ENCODE data around the gene MOSMO.
A peak's percentile ranks its signal among the peaks of the same experiment; 100 is the strongest.

The MOSMO gene

DNA sequence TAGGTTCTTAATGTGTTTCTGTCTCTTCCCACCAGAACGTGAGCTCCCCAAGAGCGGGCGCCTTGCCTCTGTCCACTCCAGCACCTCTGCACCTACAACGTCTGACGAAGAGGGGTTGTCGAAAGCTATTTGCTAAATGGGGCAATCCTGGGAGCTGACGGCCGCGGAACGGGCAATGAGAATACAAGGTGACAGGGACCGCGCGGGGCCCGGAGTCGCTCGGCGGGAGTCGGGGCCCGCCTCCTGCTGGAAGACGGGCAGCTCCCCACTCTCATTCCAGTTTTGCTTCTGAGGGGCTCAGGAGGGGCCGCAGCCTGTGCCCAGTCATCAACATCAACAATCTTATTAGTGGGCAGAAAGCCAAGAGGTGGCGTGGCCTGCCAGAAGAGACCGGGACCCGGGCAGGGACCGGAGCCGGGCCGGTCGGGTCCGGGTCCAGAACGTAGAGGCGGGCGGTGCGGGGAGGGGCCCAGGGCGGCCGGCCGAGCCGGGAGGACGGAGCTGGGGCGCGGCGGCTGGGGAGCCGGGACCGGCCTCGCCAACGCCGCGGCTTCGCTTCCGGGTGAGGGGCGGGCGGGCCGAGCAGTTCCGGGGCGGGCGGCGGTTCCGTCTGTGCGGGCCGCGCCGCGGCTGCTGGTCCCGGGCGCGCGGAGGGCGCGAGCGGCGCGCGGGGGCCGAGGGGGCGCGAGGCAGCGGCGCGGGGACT is at the start of gene MOSMO:
MOSMO (plus strand) TSS at position 603 of the 706 bp plus-strand sequence. CDS start 191 bp downstream, outside the sequence.
- DNase-seq: peak in 48 of 51 donors; percentile 10 to 86 (median 63)

DNA sequence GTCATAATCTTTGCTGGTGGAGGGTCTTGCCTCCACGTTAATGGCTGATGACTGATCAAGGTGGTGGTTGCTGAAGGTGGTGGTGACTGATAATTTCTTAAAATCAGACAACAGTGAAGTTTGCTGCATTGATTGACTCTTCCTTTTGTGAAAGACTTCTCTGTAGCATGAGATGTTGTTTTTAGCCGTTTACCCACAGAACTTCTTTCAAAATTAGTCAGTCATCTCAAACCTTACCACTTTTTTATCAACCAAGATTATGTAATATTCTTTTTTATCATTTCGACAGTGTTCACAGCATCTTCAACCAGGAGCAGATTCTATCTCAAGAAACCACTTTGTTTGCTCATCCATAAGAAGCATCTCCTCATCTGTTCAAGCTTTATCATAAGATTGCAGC is 48.9 kb upstream of the MOSMO start:
- DNase-seq: no peak

DNA sequence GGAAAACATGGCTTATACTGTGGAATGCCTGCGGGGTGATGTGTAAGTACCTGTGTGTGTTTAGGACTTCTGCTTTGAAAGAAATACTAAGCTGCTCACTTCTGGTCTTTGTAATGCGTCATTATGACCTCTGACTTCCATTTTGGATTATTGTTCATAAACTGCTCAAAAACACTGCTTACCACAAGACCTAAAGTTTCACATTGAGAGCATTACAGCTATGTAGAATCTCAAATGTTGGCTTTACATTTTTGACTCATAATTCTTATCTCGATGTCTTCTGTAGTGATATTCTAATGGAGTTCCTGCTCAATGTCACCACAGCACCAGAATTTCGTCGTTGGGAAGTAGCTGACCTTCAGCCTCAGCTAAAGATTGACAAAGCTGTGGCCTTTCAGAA is 45.4 kb upstream of the MOSMO start:
- no peak for DNase-seq

DNA sequence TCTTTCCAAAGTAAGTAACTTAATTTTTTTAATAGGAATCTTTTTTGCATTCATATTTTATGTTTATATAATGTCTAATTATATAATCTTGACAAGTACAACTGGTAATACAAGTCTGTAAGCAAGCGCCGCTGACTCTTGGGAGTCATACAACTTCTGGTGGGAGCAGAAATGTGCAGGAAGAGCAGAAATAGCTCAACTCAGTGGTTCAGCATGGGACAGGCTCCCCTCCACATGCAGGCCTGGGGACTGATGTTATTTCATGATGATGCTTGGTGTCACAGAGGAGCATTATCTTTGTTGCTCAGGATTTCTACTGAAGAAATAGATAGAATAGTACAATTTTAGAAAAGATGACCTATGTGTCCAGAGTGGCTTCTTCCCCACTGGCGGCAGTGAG is 44.0 kb upstream of the MOSMO start:
- no peak for DNase-seq

DNA sequence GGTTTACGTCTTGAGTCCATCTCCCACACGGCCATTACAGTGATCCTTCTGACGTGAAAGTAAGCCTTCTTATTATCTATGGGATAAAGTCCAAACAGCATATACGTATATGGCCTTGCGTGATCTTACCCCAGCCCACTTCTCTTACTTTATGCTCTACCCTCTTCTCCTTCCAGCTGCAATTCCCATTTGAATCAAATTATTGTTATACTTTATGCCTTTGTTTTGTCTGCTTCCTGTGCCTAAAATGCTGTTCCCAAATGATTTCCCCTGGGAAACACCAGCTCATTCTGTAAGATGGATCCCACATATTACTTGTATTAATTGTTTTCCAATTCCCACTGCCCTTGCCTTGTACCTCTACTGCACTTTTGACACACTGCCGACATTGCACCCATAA is 43.6 kb upstream of the MOSMO start:
- no peak for DNase-seq

DNA sequence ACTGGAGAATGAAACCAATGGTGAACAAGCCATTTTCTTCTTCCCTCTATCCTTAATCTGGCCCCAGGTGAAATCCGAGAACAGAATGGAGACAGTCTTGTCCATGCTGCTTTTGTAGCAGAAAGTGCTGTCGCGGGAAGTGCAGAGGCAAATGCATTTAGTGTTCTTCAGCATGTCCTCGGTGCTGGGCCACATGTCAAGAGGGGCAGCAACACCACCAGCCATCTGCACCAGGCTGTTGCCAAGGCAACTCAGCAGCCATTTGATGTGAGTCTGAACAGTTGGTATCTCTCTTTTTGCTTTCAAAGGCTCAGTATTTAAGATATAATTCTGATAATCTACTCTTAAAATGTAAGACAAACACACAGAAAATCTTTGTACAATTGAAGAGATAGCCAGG is 36.1 kb upstream of the MOSMO start:
- peak in 2 of 51 donors; percentile 13 for DNase-seq

DNA sequence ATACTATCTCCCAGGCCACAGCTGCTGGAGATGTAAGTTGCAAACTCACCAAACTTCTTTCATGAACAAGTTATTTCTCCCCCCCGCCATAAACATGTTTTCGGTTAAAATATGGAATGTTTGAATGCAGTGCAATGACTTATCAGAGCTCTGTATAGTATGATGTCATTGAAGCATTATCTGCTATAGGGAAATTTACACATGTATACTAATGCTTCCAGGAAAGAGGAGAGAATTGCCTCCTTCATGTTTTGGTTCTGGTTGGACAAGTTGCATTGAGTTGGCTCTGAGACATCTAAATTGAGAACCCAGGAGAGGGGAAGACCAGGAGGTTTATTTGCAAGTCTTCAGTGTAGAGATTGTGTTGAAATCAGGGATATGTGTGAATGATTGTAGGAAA is 34.0 kb upstream of the MOSMO start:
- DNase-seq: no peak

DNA sequence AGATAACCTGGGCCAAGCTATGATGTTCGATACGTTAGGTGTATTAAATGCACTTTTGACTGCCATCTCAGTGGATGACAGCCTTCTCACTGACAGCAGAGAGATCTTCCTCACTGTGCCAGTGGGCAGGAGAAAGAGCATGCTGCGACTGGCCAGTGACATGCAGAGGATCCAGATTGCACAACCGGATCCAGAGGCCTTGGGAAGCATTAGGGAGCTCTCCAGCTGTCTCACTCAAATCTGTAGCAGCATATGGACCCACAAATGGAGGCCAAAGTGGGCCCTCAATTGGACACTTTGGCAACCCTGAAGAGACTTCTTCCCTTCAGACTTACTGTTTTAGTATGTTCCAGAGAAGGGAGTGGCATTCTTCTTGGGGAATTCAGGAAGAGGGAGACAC is 27.9 kb upstream of the MOSMO start:
- DNase-seq: no peak

DNA sequence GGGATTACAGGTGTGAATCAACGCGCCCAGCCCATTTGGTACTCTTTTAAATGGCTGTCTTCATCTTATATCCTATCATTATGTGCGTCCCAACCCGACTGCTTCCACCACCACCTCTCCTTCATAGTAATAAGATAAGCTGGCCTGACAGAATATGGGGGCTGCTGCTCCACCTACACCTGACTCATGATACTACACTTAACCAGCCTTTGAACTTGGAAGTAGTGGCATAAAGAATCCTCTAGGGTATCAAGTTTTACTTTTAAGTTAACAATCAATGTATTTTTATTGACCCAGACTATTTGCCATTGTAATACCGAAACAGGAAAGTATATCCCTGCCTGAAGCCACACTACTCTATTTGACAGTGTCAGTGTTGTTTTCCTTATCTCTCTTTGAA is 25.8 kb upstream of the MOSMO start:
- no peak for DNase-seq

DNA sequence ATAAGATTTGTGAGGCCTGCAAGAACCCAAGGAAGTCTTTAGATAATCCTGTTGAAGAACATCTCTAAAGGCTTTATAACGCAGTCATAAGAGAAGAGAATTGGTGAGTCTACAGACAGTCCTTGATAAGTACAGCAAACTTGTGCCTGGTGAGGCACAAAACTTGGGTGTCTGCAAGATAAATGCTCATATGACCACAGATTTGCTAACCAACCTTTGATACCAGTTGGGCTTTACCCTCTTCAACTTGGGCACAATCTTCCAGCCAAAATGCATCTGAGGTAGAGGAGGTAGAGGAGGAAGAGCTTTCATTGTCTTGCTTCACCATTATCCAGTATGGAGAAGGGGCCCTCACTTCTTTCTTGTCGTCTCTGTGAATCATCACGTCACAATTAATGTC is 23.8 kb upstream of the MOSMO start:
- no peak for DNase-seq

DNA sequence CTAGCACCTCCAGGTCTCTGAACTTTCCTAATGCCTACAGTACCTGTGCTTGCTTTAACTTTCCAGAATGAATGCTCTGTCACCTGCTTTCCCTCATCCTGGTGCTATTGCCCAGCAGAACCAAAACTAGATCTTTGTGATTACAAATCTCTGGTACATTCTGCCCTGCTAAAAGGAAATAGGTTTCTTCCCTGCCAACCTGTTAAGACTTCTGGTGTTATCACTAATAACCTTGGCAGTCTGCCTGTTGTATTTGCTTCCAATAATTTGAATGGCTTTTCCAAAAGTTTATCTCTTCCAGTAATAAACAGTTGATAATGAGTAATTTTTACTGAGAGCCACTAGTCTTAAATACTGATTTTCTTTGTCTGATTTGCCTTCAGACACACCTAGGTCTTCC is 22.4 kb upstream of the MOSMO start:
- no peak for DNase-seq

DNA sequence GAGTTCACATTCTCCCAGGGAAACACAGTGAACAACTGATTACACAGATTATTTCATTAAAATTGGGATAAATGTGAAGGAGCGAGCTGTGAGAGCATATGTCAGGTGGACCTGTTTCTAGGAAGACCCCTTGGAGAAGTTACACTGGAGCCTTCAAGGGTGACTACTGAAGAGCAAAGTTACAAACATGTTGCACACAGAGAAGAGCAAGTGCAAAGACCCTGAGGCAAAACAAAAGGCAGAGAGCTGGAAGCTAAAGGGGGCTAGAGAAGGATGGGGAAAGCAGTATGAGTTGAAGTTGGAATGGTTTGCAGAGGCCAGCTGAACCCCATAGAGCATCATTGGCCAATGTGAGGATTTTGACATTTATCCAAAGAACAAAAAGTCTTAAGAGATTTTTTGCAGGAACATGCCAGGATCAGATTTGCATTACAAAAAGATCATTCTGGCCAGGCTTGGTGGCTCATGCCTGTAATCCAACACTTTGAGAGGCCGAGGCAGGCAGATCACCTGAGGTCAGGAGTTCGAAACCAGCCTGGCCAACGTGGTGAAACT is 21.1 kb upstream of the MOSMO start:
- DNase-seq: no peak

DNA sequence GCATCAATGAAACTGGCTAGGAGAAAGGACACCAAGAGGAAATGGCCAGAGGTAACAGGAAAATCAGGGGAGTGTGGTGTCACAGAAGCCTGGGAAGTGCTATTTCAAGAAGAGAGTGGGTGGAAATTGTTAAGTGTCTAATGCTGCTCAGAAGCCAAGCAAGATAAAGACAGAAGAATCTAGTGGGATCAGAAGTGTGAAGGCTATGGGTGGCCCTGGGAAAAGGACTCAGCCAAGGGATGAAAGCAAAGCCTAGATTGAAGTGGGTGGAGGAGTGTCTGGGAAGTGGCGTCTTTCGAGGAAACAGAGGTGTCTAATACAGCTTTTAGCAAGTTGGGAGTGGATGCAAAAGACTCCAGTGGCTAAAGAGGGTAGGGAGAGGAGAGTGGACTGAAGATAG is 20.4 kb upstream of the MOSMO start:
- no peak for DNase-seq

DNA sequence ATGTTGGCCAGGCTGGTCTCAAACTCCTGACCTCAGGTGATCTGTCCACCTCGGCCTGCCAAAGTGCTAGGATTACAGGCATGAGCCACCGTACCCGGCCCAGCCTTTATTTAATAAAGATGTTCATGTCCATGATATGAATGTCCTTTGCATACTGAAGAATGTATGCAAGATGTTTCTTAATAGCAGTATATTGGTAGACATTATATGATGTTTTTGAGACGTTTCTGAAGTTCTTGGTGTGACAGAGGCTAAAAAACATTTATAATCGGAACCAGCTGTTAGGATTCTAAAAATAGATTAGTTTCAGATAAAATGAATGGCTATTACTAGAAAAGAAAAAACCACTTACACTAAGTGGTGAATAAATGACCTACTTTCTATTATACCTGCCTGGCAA is 18.8 kb upstream of the MOSMO start:
- no peak for DNase-seq

DNA sequence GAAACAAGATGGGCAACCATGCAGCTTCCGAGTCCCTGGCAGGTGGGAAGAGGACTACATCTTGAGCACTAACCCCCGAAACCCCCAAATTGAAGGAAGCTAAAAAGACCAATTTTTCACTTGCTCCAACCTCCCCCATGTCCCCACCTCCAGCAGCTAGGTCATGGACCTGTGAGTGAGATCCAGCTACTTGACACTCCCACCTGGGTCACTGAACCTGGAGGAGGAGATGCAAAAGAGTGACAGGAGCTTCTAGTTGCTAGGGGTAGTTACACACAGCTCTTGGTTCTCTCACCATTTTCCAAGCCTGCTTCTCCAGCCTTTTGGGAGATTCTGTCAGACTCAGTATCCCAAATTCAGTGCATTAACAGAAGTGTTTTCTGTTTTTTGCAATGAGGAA is 18.2 kb upstream of the MOSMO start:
- no peak for DNase-seq

DNA sequence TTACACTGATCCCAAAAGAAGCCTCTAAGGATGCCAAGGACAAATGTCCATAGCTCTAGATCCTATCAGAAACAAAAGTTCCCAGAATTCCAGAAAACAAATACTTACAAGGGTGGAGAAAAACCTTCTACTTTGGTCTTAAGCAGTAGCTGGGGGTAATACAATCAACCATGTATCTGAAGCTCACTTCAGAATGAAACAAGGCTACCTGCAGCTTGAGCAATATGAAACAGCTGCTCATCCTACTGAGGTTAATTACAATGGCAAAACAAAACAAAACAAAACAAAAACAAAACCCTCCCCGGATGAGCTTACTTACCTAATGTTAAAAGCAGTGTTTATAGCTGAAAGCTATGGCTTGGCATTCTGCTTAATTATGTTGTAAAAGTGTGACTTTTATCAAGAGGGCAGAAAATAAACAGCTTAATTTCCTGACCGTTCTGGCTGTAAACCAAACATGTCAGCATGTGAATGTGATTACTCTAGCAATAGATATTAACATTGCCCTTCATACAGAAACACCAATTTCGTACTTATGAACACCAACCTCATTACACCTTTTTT is 17.4 kb upstream of the MOSMO start:
- DNase-seq: no peak

DNA sequence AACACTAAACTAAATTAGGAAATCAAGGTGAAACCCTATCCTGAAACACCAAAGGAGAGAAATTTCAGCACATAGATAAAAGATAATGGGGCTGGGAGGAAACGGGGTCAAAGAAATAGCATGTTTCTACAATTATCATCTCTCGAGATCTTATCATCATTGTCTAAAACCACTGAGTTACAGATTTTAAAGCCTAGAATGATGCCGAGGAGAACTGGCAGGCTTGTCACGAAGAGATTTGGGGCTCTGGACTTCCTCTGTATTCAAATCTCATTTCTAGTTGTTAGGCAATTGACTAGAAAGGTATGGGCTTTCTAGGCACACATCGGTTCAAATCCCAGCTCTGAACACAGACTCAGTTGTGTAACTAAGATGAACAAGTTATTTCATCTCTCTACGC is 16.3 kb upstream of the MOSMO start:
- DNase-seq: no peak

DNA sequence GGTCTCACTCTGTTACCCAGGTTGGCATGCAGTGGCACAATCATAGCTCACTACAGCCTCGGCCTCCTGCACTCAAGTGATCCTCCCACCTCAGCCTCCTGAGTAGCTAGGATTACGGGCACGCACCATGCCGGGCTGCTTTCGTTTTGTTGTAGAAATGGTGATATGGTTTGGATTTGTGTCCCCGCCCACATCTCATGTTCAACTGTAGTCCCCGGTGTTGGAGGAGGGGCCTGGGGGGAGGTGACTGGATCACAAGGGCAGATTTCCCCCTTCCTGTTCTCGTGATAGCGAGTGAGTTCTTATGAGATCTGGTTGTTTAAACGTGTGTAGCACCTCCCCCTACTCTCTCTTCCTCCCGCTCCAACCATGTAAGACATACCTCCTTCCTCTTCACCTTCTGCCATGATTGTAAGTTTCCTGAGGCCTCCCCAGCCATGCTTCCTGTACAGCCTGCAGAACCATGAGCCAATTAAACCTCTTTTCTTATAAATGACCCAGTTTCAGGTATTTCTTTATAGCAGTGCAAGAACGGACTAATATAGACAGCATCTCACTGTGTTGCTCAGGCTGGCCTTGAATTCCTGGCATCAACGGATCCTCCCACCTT is 12.9 kb upstream of the MOSMO start:
- DNase-seq: no peak

DNA sequence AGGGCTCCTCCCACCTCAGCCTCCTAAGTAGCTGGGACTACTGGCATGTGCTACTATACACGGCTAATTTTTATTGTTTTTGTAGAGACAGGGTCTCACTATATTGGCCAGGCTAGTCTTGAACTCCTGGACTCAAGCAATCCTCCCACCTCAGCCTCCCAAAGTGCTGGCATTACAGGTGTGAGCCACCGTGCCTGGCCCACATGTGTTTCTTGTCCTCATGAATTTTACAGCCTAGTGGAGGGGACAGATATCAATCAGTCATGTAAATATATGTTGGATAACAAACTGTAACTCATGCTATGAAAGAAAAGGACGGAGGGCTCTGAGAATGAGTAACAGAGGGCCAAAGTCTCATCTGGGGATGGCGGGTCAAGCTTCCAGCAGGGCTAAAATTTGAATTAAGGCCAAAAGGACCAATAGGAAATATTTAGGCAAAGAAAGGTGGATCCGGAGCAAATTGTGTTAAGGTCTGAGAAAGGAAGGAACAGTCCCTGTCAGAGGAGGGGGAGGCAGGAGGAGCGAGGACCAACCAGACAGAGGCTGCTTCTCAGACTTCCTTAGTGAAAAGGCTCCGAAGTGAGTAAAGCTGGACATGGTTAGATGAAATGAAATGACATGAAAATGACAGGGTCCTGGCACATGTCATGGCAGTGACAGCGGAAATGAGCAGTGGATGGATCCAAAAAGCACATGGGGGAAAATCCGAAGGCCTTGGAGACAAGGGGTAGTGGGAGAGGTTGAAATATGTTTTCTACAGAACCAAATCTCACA is 10.8 kb upstream of the MOSMO start:
- DNase-seq: no peak

DNA sequence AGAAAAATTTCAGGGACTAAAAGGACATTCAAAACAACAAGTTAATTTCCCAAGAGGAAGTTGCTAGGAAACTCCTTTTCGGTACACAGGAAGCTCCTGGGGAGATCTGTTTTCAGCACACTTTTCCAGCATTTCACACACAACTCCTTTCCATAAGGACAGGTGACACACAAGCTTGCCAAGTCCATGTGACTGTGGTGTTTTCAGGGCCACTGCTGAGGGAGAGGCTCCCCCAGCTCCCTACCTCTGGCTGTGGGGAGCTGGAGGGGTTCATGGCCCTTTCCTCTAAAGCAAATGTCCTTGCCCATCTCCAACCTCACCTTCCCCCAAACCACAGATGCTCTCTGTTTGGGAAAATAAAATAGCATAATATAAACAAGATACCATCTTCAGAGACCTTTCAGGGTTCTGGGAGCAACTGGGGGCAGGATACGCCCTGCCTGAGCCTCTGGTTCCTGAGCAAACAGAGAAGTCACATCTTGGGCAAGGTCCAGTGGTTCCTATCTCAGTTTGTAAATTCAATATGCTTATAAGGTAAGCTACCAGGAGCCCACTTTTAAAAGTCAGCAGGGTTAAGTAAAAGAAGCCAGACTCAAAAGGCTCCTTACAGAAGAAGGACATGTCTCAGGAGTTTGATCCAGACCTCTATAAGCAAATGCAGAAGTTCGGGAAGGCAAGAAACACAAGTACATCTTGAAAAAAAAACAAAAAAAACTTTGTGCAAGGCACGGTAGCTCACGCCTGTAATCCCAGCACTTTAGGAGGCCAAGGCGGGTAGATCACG is 10.0 kb upstream of the MOSMO start:
- DNase-seq: no peak

DNA sequence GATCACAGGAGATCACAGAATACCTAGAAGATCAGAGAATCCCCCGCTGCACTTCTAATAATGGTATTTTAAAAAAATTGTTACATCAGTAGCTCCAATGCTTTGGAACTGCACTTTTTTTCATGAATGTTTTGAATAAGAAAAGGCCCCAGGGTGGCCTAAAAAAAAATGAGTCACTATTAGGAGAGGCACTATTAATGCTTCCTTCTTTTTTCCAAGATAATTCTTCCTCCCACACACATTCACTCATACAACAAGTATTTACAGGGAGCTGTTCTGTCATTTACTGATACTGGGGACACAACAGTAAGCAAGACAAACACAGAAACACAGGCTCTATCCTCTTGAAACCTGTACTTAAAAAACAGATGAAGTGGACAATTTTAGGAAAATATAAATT is 6.3 kb upstream of the MOSMO start:
- DNase-seq: no peak
